ENCODE measurements around the gene ENOX1. TPM values are rescaled to one million over a fixed set of nuclear protein-coding genes. Genes with fewer than 3 reads are reported as not detected.
"Not testable (repeated sequence)": the region's sequence is repeated elsewhere in the genome, so short reads cannot be mapped to it uniquely, and the experiment has no call there.

The ENOX1 gene
- polyA plus RNA-seq, 4 donors = 8.8 to 13.1 (median 11.0) TPM

GRCh38 chr13:43193789-43194420, 592.9 kb downstream of the ENOX1 start:
- DNase-seq (ENCODE audit: low read depth in 4 of 4, low spot score in 3 of 4) = no peak

GRCh38 chr13:43191546-43191945, 595.2 kb downstream of the ENOX1 start:
- DNase-seq (ENCODE audit: low read depth in 4 of 4, low spot score in 3 of 4) = no peak

- no peak for DNase-seq (ENCODE audit: low read depth in 4 of 4, low spot score in 3 of 4)
These were observed 601.5 kb downstream of the ENOX1 start for GRCh38 chr13:43185226-43185625.

- DNase-seq (ENCODE audit: low read depth in 4 of 4, low spot score in 3 of 4) = no peak
These were observed 605.9 kb downstream of the ENOX1 start for GRCh38 chr13:43180837-43181236.

GRCh38 chr13:43180036-43180660, 606.6 kb downstream of the ENOX1 start:
- DNase-seq (ENCODE audit: low read depth in 4 of 4, low spot score in 3 of 4) = no peak

GRCh38 chr13:43171489-43171888, 615.3 kb downstream of the ENOX1 start:
- DNase-seq (ENCODE audit: low read depth in 4 of 4, low spot score in 3 of 4) = no peak

- no peak for DNase-seq (ENCODE audit: low read depth in 4 of 4, low spot score in 3 of 4)
These were observed 616.3 kb downstream of the ENOX1 start for GRCh38 chr13:43170506-43170905.

- DNase-seq (ENCODE audit: low read depth in 4 of 4, low spot score in 3 of 4) = not testable (repeated sequence)
These were observed 618.3 kb downstream of the ENOX1 start for GRCh38 chr13:43168434-43168833.

GRCh38 chr13:43167731-43168130, 619.0 kb downstream of the ENOX1 start:
- peak in 1 of 4 donors; percentile 18 for DNase-seq (ENCODE audit: low read depth in 4 of 4, low spot score in 3 of 4)

GRCh38 chr13:43166644-43167457, 619.9 kb downstream of the ENOX1 start:
- DNase-seq (ENCODE audit: low read depth in 4 of 4, low spot score in 3 of 4) = no peak

Other genes starting within 250 kb of the ENOX1 start
- 10 to 100 TPM in 3 of 4 donors, 1 to 10 TPM in 1; 8.8 to 16.2 (median 11.5) TPM for gene CCDC122, start 92.8 kb upstream of the ENOX1 start, polyA plus RNA-seq (ENCODE audit: insufficient read length in 4 of 4)
- 1 to 10 TPM; 3.5 to 5.5 (median 4.4) TPM for gene LACC1, start 92.9 kb upstream of the ENOX1 start, polyA plus RNA-seq (ENCODE audit: insufficient read length in 4 of 4)